HG03196 (cell line): ENCODE results near the gene KANSL1.

Experiments
- ATAC-seq: cut with Tn5 transposase; IDR thresholded peaks from one replicate; pipeline ENCODE4 v1.9.1; 2021; ENCODE audit not compliant: unreplicated experiment

KANSL1 gene

GRCh38 chr17:46003907-46004748, 189.1 kb downstream of the KANSL1 start:
- ATAC-seq, result no peak

- ATAC-seq, result no peak
Measured at GRCh38 chr17:46002973-46003316, 190.3 kb downstream of the KANSL1 start.

GRCh38 chr17:46002311-46002972, 190.8 kb downstream of the KANSL1 start:
- ATAC-seq, result no peak

GRCh38 chr17:46001390-46002310, 191.6 kb downstream of the KANSL1 start:
- no peak for ATAC-seq

- no peak for ATAC-seq
Measured at GRCh38 chr17:46000757-46001156, 192.5 kb downstream of the KANSL1 start.

GRCh38 chr17:46000292-46000691, 192.9 kb downstream of the KANSL1 start:
- ATAC-seq, result no peak

GRCh38 chr17:45999900-46000290, 193.3 kb downstream of the KANSL1 start:
- no peak for ATAC-seq

- no peak for ATAC-seq
Measured at GRCh38 chr17:45998987-45999899, 194.0 kb downstream of the KANSL1 start, which contains the start of gene STH. STH (plus strand) TSS chr17:45999250; CDS start chr17:45999280, 30 bp downstream.

GRCh38 chr17:45997624-45998023, 195.6 kb downstream of the KANSL1 start:
- ATAC-seq, result no peak

- ATAC-seq, result no peak
Measured at GRCh38 chr17:45997166-45997565, 196.1 kb downstream of the KANSL1 start.

GRCh38 chr17:45996282-45996937, 196.8 kb downstream of the KANSL1 start:
- ATAC-seq, result no peak

- no peak for ATAC-seq
Measured at GRCh38 chr17:45995627-45996270, 197.5 kb downstream of the KANSL1 start.

GRCh38 chr17:45994987-45995386, 198.2 kb downstream of the KANSL1 start:
- no peak for ATAC-seq

- ATAC-seq, result no peak
Measured at GRCh38 chr17:45993962-45994627, 199.1 kb downstream of the KANSL1 start.

- no peak for ATAC-seq
Measured at GRCh38 chr17:45992904-45993303, 200.3 kb downstream of the KANSL1 start.

- ATAC-seq, result no peak
Measured at GRCh38 chr17:45992175-45992574, 201.1 kb downstream of the KANSL1 start.

GRCh38 chr17:45991341-45991740, 201.9 kb downstream of the KANSL1 start:
- no peak for ATAC-seq

GRCh38 chr17:45990886-45991285, 202.3 kb downstream of the KANSL1 start:
- no peak for ATAC-seq

GRCh38 chr17:45989759-45990158, 203.5 kb downstream of the KANSL1 start:
- no peak for ATAC-seq
